SK-N-SH (cell line): ENCODE data around the gene KCNC2. TPM values are rescaled to one million over a fixed set of nuclear protein-coding genes. Genes with fewer than 3 reads are reported as not detected.

ENCODE experiments used
- CTCF ChIA-PET: fragments of 300-600, 350-600 bp; formaldehyde crosslinking; extraction: SDS; loops from one replicate; lab custom pipeline; 2021; lab: Yijun Ruan, JAX
- POLR2A ChIA-PET: fragments of 350-600 bp; sonication (Branson Sonifier 250); formaldehyde crosslinking; extraction: SDS; loops from one replicate; lab custom pipeline; 2020; ENCODE audit warnings: antibody characterized with exemption, inconsistent platforms; lab: Yijun Ruan, JAX
- DNase-seq: peaks from one replicate; pipeline ENCODE4 v3.0.0; 2012
- H2AFZ ChIP-seq: fragments of 200-600 bp; sonication (generic); 2 replicates; pipeline ENCODE4 v1.8.1; 2016; ENCODE audit warnings: antibody characterized with exemption, mild to moderate bottlenecking, low read depth
- H3F3A ChIP-seq: fragments of 200-600 bp; sonication (generic); replicated peaks from 2 replicates; pipeline ENCODE3; 2016; ENCODE audit warnings: antibody characterized with exemption, mild to moderate bottlenecking; ENCODE audit not compliant: insufficient read depth
- H3K27ac ChIP-seq, 2 experiments: fragments of 200-500 bp in 1 of 2; fragments of 200-600 bp in 1 of 2; sonication (Bioruptor generic) in 1 of 2; sonication (generic), shearing (Covaris generic) in 1 of 2; 2 replicates each; pipeline versions ENCODE4 v1.5.1 to v1.6.1; 2014 to 2016; ENCODE audit warnings: low read depth in 2 of 2, inconsistent platforms in 1 of 2, low read length in 1 of 2, mild to moderate bottlenecking in 1 of 2, mixed read lengths in 1 of 2
- H3K27me3 ChIP-seq: fragments of 200-600 bp; sonication (generic), shearing (Covaris generic); 2 replicates; pipeline ENCODE4 v1.6.1; 2016; ENCODE audit warnings: mixed run types; ENCODE audit not compliant: insufficient read depth
- H3K36me3 ChIP-seq, 2 experiments: fragments of 200-500 bp in 1 of 2; fragments of 200-600 bp in 1 of 2; sonication (Bioruptor generic) in 1 of 2; sonication (generic) in 1 of 2; replicated peaks in 1 of 2; 2 replicates each; pipeline versions ENCODE3 to v1.5.1; 2014 to 2016; ENCODE audit warnings: low read length in 1 of 2, mild to moderate bottlenecking in 1 of 2; ENCODE audit not compliant: insufficient read depth in 2 of 2, control insufficient read depth in 1 of 2
- H3K4me1 ChIP-seq, 2 experiments: fragments of 200-500 bp in 1 of 2; fragments of 200-600 bp in 1 of 2; sonication (Bioruptor generic) in 1 of 2; sonication (generic), shearing (Covaris generic) in 1 of 2; 2 replicates each; pipeline versions ENCODE4 v1.5.1 to v1.6.1; 2014 to 2016; ENCODE audit warnings: low read depth in 1 of 2, low read length in 1 of 2, mixed run types in 1 of 2; ENCODE audit not compliant: insufficient read depth in 2 of 2, control insufficient read depth in 1 of 2
- H3K4me2 ChIP-seq: fragments of 200-600 bp; sonication (generic), shearing (Covaris generic); 2 replicates; pipeline ENCODE4 v1.6.1; 2017; ENCODE audit warnings: mixed run types
- H3K4me3 ChIP-seq, 2 experiments: fragments of 200-500 bp in 1 of 2; fragments of 200-600 bp in 1 of 2; sonication (Bioruptor generic) in 1 of 2; sonication (generic), shearing (Covaris generic) in 1 of 2; 2 replicates each; pipeline versions ENCODE4 v1.5.1 to v1.8.1; 2014 to 2016; ENCODE audit warnings: low read depth in 2 of 2, inconsistent platforms in 1 of 2, low read length in 1 of 2, mild to moderate bottlenecking in 1 of 2, mixed read lengths in 1 of 2, moderate library complexity in 1 of 2
- H3K79me2 ChIP-seq: fragments of 200-600 bp; sonication (generic); 2 replicates; pipeline ENCODE4 v1.8.1; 2017; ENCODE audit warnings: mild to moderate bottlenecking; ENCODE audit not compliant: insufficient read depth
- H3K9ac ChIP-seq: fragments of 200-600 bp; sonication (generic); 2 replicates; pipeline ENCODE4 v1.6.1; 2017; ENCODE audit warnings: mixed run types
- H3K9me2 ChIP-seq: fragments of 200-600 bp; sonication (generic); 2 replicates; pipeline ENCODE4 v1.6.1; 2017; ENCODE audit warnings: mixed run types
- H3K9me3 ChIP-seq: fragments of 200-600 bp; sonication (generic); 2 replicates; pipeline ENCODE4 v1.6.1; 2017; ENCODE audit warnings: mixed run types, mild to moderate bottlenecking, moderate library complexity
- H4K20me1 ChIP-seq: fragments of 200-600 bp; sonication (generic); 2 replicates; pipeline ENCODE4 v1.6.1; 2017; ENCODE audit warnings: mild to moderate bottlenecking, mixed run types; ENCODE audit not compliant: insufficient read depth
- ELF1 ChIP-seq: IDR thresholded peaks from 2 replicates; pipeline ENCODE4 v1.4.0; 2012
- FOSL2 ChIP-seq: IDR thresholded peaks from 2 replicates; pipeline ENCODE4 v1.4.0; 2012; ENCODE audit warnings: low read depth, mild to moderate bottlenecking, moderate library complexity, borderline replicate concordance
- FOXJ3 ChIP-seq: sonication (generic); formaldehyde crosslinking; IDR thresholded peaks from 2 replicates; pipeline ENCODE4 v1.5.1; 2020; ENCODE audit warnings: mild to moderate bottlenecking, missing genetic modification reagents
- GABPA ChIP-seq: IDR thresholded peaks from 2 replicates; pipeline ENCODE4 v1.4.0; 2012; ENCODE audit warnings: low read depth, mild to moderate bottlenecking
- JUND ChIP-seq: IDR thresholded peaks from 2 replicates; pipeline ENCODE4 v1.4.0; 2012
- NFIC ChIP-seq: IDR thresholded peaks from 2 replicates; pipeline ENCODE4 v1.4.0; 2012; ENCODE audit warnings: borderline replicate concordance
- RFX5 ChIP-seq: IDR thresholded peaks from 2 replicates; pipeline ENCODE4 v1.6.1; 2012; ENCODE audit warnings: mild to moderate bottlenecking, improper control_type of control experiment, low read length
- RXRA ChIP-seq: IDR thresholded peaks from 2 replicates; pipeline ENCODE4 v1.4.0; 2012; ENCODE audit warnings: low read depth, mild to moderate bottlenecking, borderline replicate concordance
- SIN3A ChIP-seq: IDR thresholded peaks from 2 replicates; pipeline ENCODE4 v1.6.1; 2012; ENCODE audit warnings: low read depth, mild to moderate bottlenecking, low read length, moderate library complexity, borderline replicate concordance
- TEAD4 ChIP-seq: IDR thresholded peaks from 2 replicates; pipeline ENCODE4 v1.4.0; 2012; ENCODE audit warnings: mild to moderate bottlenecking, borderline replicate concordance; ENCODE audit not compliant: insufficient read depth
- YY1 ChIP-seq: IDR thresholded peaks from 2 replicates; pipeline ENCODE4 v1.4.0; 2012; ENCODE audit warnings: low read depth, mild to moderate bottlenecking
- WGBS: methylation state at CpG from one replicate; pipeline ENCODE4 v1.1.6; 2017; ENCODE audit warnings: low lambda C conversion rate; 5-methylcytosine and 5-hydroxymethylcytosine counted together
- polyA plus RNA-seq, 3 experiments: library from polyadenylated mRNA; depleted of rRNA; stranded (reverse); fragments of >200 nt; gene quantifications; 2 replicates each; pipeline ENCODE4 v1.2.3, GENCODE V29; 2012
- TF ChIP-seq, protein P1 (sequence below): IDR thresholded peaks from 2 replicates; pipeline ENCODE4 v1.4.0; 2012; ENCODE audit warnings: low read depth, borderline replicate concordance
- TF ChIP-seq, protein P2 (sequence below): IDR thresholded peaks from 2 replicates; pipeline ENCODE4 v1.6.1; 2012; ENCODE audit warnings: mild to moderate bottlenecking, low read depth, low read length, moderate library complexity
- TF ChIP-seq, protein P3 (sequence below): IDR thresholded peaks from 2 replicates; pipeline ENCODE4 v1.4.0; 2012; ENCODE audit warnings: low read depth, borderline replicate concordance
- TF ChIP-seq, protein P4 (sequence below): fragments of 200-600 bp; sonication (generic); IDR thresholded peaks from 2 replicates; pipeline ENCODE4 v1.6.1; 2017; ENCODE audit warnings: antibody characterized with exemption, mild to moderate bottlenecking, moderate library complexity

Gene KCNC2
- polyA plus RNA-seq, 1 of the 3 experiments (the other 2 are of a cell fraction), result not detected

DNA sequence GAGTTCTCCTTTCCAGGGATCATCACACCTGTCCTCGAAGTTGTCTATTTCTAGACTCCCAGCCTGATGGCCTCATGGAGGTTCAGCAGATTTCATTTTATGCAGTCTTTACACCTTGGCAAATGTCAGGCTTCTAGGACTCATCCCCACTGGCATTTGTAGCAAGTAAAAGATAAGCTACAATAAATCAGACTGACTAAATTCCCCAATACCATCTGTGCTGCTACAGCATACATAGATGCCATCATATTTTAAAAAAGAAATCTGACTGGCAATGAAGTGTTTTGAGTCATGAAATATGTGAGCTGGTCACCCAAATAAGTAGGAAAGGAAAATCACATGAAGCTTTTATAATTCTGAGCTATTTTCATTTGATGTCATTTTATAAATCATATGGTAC, 55.3 kb downstream of the KCNC2 start:
- no peak for DNase-seq
- no peak overlapping the region for H3K27ac ChIP-seq
- H3K9me2 ChIP-seq, result no peaks in the 10 kb centered on the region
- H2AFZ ChIP-seq, result no peak overlapping the region
- H3K4me2 ChIP-seq, result no peak overlapping the region
- H3K79me2 ChIP-seq, result no peaks in the 10 kb centered on the region
- no peak overlapping the region for H3K4me3 ChIP-seq
- ChIA-PET POLR2A (no interaction called here), CTCF (no interaction called here)
- no peaks in the 10 kb centered on the region for H3F3A ChIP-seq
- no peaks in the 10 kb centered on the region for H4K20me1 ChIP-seq
- H3K27me3 ChIP-seq, result no peaks in the 10 kb centered on the region
- no peak overlapping the region for H3K9ac ChIP-seq
- no peak for TF ChIP-seq JUND
- TF ChIP-seq FOSL2, result no peak
- no peak for TF ChIP-seq RFX5
- H3K9me3 ChIP-seq, result no peaks in the 10 kb centered on the region
- H3K4me1 ChIP-seq, result no peaks in the 10 kb centered on the region
- 0% methylated on average over 1 of the region's 1 CpG for WGBS
- no peaks in the 10 kb centered on the region for H3K36me3 ChIP-seq

DNA sequence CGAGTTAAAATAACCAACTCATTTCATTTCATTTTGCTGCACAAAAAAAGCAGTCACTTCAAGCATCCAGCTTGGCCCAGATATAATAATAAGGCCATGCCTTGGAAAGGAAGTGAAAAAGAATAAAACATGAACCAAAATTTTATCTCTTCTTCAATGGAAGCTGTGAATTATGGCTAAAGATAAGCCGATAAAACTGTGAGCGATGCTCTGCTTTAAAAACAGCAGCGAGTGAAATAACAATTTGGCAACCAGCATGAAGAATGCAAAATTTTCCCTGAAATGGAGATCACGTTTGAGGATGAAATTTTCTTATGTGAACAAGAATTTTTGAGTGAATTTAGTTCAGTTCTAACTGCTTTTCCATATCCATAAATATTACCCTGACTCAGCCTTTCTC, 70.4 kb downstream of the KCNC2 start:
- TF ChIP-seq JUND (no peak), ELF1 (no peak), RXRA (no peak)
- TF ChIP-seq, protein P1, sequence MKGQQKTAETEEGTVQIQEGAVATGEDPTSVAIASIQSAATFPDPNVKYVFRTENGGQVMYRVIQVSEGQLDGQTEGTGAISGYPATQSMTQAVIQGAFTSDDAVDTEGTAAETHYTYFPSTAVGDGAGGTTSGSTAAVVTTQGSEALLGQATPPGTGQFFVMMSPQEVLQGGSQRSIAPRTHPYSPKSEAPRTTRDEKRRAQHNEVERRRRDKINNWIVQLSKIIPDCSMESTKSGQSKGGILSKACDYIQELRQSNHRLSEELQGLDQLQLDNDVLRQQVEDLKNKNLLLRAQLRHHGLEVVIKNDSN, result no peak
- POLR2A ChIA-PET, result no interaction called here
- Histone ChIP-seq H3K9me2 (no peaks in the 10 kb centered on the region; the same call in 1 of the 2 replicates), H3F3A (no peaks in the 10 kb centered on the region), H3K9ac (no peak overlapping the region), H3K27me3 (no peaks in the 10 kb centered on the region), H3K4me2 (no peak overlapping the region), H3K4me1 (no peaks in the 10 kb centered on the region), H3K36me3 (no peaks in the 10 kb centered on the region), H4K20me1 (no peaks in the 10 kb centered on the region), H3K27ac (no peak overlapping the region), H2AFZ (no peak overlapping the region), H3K4me3 (no peak overlapping the region), H3K79me2 (no peaks in the 10 kb centered on the region), H3K9me3 (no peaks in the 10 kb centered on the region)
- 12% methylated on average over 5 of the region's 5 CpGs for WGBS
- CTCF ChIA-PET, result no interaction called here
- no peak for DNase-seq

DNA sequence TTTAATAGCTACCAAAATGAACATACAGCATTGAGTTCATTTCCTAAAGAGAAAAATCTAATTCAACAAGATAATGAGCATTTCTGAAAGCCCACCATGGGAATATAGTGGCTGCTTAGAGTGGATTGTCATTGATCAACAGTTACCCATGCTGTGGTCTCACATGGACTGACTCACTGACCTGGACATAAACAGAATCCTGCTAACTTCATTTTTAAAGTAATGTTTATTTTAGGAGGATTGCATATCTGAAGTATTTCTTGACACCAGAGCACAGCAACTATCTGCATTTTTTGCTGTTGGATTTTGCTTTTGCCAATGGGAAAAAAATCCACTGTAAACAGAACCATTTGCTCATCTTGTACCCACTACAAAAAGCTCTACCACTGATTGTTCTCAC, 71.7 kb downstream of the KCNC2 start:
- H3F3A ChIP-seq, result no peaks in the 10 kb centered on the region
- H3K79me2 ChIP-seq, result no peaks in the 10 kb centered on the region
- POLR2A ChIA-PET, result no interaction called here
- no peak overlapping the region for H3K4me3 ChIP-seq
- H4K20me1 ChIP-seq, result no peaks in the 10 kb centered on the region
- no peaks in the 10 kb centered on the region for H3K9me3 ChIP-seq
- H2AFZ ChIP-seq, result no peak overlapping the region
- no peaks in the 10 kb centered on the region; the same call in 1 of the 2 replicates for H3K9me2 ChIP-seq
- CTCF ChIA-PET, result no interaction called here
- no peaks in the 10 kb centered on the region for H3K36me3 ChIP-seq
- H3K27me3 ChIP-seq, result no peaks in the 10 kb centered on the region
- no peak overlapping the region for H3K4me2 ChIP-seq
- no peaks in the 10 kb centered on the region for H3K4me1 ChIP-seq
- H3K27ac ChIP-seq, result no peak overlapping the region
- H3K9ac ChIP-seq, result no peak overlapping the region
- no peak for DNase-seq
- TF ChIP-seq SIN3A (no peak), NFIC (no peak), YY1 (no peak), TEAD4 (no peak), GABPA (no peak), FOXJ3 (CRISPR knock-in tag) (no peak), RXRA (no peak)
- TF ChIP-seq, protein P2, sequence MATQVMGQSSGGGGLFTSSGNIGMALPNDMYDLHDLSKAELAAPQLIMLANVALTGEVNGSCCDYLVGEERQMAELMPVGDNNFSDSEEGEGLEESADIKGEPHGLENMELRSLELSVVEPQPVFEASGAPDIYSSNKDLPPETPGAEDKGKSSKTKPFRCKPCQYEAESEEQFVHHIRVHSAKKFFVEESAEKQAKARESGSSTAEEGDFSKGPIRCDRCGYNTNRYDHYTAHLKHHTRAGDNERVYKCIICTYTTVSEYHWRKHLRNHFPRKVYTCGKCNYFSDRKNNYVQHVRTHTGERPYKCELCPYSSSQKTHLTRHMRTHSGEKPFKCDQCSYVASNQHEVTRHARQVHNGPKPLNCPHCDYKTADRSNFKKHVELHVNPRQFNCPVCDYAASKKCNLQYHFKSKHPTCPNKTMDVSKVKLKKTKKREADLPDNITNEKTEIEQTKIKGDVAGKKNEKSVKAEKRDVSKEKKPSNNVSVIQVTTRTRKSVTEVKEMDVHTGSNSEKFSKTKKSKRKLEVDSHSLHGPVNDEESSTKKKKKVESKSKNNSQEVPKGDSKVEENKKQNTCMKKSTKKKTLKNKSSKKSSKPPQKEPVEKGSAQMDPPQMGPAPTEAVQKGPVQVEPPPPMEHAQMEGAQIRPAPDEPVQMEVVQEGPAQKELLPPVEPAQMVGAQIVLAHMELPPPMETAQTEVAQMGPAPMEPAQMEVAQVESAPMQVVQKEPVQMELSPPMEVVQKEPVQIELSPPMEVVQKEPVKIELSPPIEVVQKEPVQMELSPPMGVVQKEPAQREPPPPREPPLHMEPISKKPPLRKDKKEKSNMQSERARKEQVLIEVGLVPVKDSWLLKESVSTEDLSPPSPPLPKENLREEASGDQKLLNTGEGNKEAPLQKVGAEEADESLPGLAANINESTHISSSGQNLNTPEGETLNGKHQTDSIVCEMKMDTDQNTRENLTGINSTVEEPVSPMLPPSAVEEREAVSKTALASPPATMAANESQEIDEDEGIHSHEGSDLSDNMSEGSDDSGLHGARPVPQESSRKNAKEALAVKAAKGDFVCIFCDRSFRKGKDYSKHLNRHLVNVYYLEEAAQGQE, result no peak
- TF ChIP-seq, protein P3, sequence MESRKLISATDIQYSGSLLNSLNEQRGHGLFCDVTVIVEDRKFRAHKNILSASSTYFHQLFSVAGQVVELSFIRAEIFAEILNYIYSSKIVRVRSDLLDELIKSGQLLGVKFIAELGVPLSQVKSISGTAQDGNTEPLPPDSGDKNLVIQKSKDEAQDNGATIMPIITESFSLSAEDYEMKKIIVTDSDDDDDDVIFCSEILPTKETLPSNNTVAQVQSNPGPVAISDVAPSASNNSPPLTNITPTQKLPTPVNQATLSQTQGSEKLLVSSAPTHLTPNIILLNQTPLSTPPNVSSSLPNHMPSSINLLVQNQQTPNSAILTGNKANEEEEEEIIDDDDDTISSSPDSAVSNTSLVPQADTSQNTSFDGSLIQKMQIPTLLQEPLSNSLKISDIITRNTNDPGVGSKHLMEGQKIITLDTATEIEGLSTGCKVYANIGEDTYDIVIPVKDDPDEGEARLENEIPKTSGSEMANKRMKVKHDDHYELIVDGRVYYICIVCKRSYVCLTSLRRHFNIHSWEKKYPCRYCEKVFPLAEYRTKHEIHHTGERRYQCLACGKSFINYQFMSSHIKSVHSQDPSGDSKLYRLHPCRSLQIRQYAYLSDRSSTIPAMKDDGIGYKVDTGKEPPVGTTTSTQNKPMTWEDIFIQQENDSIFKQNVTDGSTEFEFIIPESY, result no peak
- TF ChIP-seq, protein P4, sequence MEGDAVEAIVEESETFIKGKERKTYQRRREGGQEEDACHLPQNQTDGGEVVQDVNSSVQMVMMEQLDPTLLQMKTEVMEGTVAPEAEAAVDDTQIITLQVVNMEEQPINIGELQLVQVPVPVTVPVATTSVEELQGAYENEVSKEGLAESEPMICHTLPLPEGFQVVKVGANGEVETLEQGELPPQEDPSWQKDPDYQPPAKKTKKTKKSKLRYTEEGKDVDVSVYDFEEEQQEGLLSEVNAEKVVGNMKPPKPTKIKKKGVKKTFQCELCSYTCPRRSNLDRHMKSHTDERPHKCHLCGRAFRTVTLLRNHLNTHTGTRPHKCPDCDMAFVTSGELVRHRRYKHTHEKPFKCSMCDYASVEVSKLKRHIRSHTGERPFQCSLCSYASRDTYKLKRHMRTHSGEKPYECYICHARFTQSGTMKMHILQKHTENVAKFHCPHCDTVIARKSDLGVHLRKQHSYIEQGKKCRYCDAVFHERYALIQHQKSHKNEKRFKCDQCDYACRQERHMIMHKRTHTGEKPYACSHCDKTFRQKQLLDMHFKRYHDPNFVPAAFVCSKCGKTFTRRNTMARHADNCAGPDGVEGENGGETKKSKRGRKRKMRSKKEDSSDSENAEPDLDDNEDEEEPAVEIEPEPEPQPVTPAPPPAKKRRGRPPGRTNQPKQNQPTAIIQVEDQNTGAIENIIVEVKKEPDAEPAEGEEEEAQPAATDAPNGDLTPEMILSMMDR, result no peak
